ENCODE measurements around the gene BIN1.

The BIN1 gene

GRCh38 chr2:127088706-127089105, 18.2 kb downstream of the BIN1 start:
- no peak for DNase-seq

DNA sequence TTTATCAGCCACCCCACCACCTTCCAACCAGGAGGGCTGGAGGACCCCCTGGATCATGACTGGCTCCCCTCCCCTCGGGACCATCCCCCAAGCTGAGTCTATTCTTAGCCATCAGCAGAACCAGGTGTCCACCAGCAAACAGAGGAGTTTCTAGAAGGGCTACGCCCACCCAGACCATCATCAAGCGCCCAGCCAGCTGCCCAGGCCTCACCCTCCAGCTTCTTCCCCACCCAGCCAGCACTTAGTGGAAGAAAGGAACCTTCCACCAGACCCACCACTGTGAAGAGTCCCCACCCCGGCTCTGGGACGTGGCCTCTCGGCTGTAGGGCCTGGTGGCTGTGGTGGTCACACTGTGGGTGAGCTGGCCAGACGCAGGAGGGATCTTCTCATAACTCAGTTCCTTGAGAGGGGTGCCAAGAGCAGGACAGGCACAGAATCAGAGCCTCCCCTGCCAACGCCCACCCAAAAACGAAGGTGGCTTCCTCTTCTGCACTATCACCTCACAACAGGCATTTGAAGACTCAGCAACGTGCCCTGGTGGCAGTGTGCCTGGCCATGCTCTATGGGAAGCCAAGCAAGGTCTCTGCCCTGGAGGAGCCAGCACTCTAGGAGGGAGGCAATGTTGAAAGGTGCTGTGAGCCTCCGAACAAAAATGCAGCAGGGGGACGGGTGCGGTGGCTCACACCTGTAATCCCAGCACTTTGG, 19.0 kb downstream of the BIN1 start:
- no peak for DNase-seq

GRCh38 chr2:127086990-127087790, 19.8 kb downstream of the BIN1 start:
- no peak for DNase-seq

- peak in 4 of 6 experiments; percentile 10 to 56 (median 33) for DNase-seq
Observed at GRCh38 chr2:127085317-127085681, 21.7 kb downstream of the BIN1 start.

- DNase-seq, result peak; percentile 16 to 81 (median 50)
Observed at GRCh38 chr2:127084611-127085316, 22.2 kb downstream of the BIN1 start.

GRCh38 chr2:127083819-127084503, 23.0 kb downstream of the BIN1 start:
- DNase-seq, result no peak

GRCh38 chr2:127082974-127083373, 24.0 kb downstream of the BIN1 start:
- DNase-seq, result no peak

DNA sequence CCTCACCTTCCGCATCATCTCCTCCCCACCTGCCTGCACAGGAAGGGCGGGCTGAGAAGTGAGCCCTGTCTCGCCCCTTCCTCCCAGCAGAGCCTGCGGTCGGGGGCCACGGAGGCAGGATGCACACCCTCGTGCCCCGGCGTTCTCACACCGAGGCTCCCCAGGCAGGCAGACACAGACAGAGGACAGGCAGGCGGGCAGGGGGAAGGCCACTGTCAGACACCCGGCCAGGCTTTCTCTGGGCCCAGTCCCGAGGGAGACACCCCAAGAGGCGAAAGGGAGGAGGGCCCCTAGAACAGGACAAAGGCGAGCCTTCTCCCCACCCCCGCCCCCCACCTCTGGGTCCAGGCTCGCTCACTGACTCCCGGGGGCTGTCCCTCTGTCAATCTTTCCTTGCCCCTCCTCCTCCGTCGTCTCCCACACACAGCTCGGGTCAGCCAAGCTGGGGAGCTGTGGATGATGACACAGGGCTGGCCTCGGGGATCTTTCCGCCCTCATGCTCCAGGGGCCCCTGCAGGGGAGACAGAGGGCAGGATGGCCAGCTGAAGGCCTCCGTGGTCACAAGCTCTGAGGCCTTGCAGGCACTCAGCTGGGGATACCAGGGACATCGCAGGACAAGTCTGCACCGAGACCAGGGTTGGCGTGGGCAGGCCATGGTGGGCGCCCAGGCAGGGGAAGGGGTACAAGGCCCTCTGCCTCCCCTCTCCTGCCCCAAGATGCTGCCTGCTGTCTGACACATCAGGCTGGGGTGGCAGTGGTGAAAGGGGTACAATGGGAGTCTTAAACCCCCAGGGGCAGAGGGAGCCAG, 24.9 kb downstream of the BIN1 start:
- DNase-seq, result peak; percentile 41 to 83 (median 68)

DNA sequence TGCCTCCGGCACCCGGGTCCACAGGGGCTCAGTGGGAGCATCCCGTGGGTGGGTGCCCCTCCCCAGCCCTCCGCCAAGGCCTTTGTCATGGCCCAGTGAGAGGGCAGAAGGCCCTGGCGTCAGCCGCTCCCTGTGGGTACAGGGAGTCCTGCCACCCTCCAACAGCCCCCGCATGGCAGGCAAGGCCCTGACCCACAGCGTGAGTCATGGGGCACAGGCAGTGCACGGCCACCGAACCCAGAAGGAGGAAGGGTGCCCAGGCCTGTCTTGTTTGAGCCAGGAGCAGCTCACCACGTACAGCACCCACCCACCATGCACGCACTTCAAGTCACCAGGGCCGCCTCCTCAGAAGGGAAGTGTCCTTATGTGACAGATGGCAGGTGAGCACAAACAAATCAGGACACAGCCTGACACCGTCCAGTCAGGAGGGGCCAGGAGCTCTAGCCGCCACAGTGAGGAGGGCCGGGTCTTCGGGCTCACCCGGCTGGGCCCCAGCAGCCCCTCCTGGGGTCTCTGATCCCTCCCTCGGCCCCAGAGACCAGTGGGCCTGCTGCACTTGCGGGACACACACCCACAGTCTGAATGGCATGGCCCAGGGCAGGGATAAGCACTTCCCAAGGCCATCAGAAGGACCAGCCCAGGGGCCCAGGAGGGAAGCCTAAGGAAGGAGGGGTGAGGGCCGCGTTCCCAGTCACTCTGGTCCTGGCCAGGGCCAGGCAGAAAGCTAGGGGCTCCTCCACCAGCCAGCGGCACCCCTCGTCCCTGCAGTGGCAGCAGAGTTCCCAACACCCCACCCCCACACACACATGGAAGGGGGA, 25.8 kb downstream of the BIN1 start:
- peak; percentile 12 to 72 (median 30) for DNase-seq

GRCh38 chr2:127080226-127080937, 26.6 kb downstream of the BIN1 start:
- DNase-seq, result peak in 4 of 6 experiments; percentile 6 to 43 (median 25)

- DNase-seq, result no peak
Observed at GRCh38 chr2:127079358-127079920, 27.5 kb downstream of the BIN1 start.

DNA sequence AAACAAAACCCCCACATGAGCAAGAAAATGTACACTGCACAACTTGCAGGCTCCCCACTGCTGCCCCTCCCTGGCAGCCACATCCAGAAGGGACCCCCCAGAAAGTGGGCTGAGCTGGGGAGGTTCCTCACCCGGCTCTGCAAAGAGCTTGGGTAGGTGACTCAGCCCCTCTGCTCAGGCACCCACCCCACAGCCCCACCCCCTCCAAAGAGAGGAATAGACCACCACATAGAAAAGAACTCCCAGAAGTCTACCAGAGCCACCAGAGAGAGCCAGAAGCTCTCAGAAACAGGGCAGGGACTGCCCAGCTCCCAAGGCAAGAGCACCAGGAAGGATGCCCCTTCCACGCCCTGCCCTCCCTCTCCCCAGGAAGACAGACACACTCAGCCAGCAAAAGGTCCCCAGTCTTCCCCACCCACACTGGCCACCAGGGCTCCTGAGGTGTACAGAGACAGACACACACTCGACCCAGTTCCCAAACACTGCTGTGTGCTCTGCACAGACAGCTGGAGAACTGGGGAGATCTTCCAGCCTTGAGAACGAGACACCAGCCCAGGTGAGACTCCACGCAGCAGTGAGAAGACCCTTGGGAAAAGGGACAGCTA, 28.2 kb downstream of the BIN1 start:
- no peak for DNase-seq

- DNase-seq, result no peak
Observed at GRCh38 chr2:127078028-127078427, 28.9 kb downstream of the BIN1 start.

DNA sequence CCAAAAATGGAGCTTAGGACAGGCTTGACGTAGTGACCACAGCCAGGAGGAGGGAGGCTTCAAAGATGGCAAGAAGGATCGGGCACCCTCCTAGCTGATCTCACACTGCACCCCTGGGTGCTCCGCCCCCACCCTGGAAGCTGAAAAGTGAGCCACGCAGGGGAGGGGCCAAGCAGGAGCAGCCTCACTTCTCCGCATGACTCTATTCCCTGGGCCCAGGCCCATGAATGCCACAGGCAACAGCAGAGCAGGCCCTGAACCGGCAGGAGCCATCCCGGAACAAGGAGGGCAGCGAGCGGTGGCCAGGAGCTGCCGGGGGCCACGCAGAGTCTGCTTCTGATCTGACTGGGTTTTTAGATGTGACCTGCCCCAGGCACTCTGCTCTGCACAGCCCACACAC, 30.0 kb downstream of the BIN1 start:
- no peak for DNase-seq

- DNase-seq, result no peak
Observed at GRCh38 chr2:127076290-127076689, 30.7 kb downstream of the BIN1 start.

- DNase-seq, result no peak
Observed at GRCh38 chr2:127075821-127076220, 31.1 kb downstream of the BIN1 start.

DNA sequence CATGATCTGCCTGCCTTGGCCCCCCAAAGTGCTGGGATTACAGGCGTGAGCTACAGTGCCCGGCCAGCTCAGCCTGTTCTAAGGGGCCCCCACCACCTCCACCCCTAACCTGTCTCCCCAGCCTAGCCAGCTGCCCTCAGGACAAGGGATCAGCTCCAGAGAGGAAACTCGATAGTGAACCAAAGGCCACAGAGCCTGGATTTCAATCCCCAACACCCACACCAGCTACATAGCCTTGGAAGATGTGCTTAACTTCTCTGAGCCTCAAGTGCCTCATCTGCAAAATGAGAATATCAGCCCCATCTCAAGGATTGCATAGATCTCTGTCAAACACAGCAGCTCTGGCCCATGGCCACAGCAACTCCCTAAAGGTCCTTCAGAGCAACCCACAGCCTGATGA, 32.0 kb downstream of the BIN1 start:
- no peak for DNase-seq

DNA sequence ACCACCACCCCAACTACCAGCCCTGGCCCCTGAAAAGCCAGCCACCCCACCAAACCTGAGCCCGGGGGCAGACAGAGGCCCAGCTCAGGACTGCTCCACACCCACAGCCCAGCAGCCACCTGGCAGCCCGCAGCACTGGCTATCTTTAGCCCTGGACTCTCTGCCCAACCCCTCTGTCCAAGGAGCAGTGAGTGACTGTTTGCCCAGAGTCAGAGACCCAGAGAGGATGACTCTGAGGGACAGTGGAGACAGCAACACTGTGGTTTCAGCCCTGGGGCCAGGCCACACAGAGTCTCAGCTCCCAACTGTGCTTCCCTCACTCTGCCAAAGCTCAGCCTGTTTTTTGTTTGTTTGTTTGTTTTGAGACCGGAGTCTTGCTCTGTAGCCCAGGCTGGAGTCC, 32.6 kb downstream of the BIN1 start:
- DNase-seq, result no peak

GRCh38 chr2:127072970-127073369, 34.0 kb downstream of the BIN1 start:
- DNase-seq, result no peak

GRCh38 chr2:127072396-127072795, 34.6 kb downstream of the BIN1 start:
- no peak for DNase-seq

All from stimulated activated naive CD4-positive, alpha-beta T cell (primary cell).